ENCODE results near the gene CES4A.
"Not testable (repeated sequence)": the region's sequence is repeated elsewhere in the genome, so short reads cannot be mapped to it uniquely, and the experiment has no call there.

Gene CES4A

GRCh38 chr16:66958857-66959703 lies 29.3 kb upstream of the CES4A start:
- DNase-seq = no peak

- no peak for DNase-seq
These were observed 28.7 kb upstream of the CES4A start for GRCh38 chr16:66959704-66960161.

- no peak for DNase-seq
These were observed 28.1 kb upstream of the CES4A start for GRCh38 chr16:66960270-66960669.

- peak; percentile 75 for DNase-seq
These were observed 27.2 kb upstream of the CES4A start, which contains the start of gene CES3 for GRCh38 chr16:66961065-66961744. Gene CES3 (plus strand): TSS chr16:66961266. CDS start chr16:66961308, 42 bp downstream.

DNA sequence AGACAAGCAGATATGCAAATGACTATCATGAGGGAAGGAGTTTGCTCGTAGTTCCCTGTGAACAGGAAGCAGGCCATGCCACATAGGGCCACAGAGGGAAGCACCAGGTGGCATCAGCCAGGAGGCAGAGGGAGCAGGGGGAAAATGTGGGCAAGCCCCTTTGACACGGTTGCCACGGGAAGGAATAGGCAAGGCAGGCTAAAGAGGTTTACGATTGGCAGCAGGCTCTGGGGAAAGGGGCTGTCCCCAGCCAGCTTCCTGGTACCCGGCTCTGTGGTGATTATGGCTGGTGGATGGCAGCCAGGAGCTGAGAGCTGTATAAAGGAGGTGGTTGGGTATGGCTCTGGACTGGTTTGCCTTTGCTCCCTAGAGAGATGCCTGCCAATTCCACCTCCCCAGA lies 26.5 kb upstream of the CES4A start:
- DNase-seq = peak; percentile 83

DNA sequence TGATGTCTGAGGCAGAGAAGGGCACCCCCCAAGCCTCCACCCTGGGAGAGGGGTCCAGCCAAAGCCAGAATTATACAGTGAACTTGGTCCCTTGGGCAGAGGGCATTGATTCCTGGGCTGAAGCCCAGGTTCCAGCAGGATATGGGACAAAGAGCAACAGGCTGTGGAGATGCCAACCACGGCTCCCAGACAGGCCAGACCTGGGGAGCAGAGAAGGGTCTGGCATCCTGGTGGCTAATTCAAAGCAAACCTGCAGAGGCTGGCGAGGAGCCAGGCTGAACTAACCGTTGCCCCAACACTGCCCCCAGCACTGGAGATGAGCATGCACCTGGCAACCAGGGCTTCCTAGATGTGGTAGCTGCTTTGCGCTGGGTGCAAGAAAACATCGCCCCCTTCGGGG lies 24.3 kb upstream of the CES4A start:
- no peak for DNase-seq

DNA sequence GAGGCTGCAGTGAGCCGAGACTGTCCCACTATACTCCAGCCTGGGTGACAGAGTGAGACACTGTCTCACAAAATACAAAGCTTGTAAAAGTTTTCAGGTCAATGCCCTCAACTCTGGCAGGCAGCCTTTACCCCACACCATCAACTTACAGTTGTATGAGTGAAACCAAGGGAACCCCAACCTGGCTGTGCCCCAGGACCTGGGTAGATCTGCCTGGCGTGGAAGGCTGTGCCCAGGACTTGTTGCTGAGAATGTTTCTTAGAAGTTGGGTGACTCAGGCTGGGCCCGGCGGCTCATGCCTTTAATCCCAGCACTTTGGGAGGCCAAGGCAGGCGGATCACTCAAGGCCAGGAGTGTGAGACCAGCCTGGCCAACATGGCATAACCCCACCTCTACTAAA lies 19.5 kb upstream of the CES4A start:
- DNase-seq = no peak

DNA sequence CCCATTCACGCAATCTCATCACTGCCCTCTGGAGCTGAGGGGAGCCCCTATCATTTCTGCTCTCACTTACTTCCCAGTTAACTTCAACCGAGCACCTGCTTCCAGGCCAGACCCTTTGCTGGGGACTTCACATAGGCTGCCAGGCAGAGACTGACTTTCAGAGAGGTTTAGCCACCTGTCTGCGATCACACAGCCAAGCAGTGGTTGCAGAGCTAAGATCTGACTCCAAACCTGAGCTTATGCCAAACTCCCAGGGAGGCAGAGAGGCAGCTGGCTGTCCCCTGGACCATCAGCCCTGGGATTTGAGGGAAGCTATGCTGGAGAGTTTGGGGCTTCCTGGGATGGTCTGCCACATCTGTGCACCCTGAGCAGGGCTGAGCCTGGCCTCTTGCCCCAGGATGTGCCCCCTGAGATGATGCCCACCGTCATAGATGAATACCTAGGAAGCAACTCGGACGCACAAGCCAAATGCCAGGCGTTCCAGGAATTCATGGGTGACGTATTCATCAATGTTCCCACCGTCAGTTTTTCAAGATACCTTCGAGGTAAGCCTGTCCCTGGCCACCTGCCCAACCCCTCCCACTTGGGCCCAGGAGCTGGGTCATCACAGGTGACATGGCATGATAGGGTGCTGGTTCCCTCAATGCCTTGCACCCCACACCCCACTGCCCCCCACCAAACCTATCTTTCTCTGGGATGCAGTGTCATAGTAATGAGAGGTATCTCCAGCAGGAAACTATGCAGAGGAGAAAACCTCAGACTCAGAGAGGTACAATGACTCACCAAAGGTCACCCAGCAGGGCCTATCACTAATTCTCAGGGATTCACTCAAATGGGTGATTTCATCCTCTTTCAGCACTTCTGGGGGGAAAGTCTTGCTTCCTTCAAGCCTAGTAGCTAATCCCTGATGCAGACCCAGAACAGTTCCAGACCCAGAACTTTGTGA lies 17.3 kb upstream of the CES4A start:
- no peak for DNase-seq

DNA sequence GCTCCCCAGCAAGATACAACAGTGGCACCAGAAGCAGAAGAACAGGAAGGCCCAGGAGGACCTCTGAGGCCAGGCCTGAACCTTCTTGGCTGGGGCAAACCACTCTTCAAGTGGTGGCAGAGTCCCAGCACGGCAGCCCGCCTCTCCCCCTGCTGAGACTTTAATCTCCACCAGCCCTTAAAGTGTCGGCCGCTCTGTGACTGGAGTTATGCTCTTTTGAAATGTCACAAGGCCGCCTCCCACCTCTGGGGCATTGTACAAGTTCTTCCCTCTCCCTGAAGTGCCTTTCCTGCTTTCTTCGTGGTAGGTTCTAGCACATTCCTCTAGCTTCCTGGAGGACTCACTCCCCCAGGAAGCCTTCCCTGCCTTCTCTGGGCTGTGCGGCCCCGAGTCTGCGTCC lies 15.4 kb upstream of the CES4A start:
- DNase-seq = no peak

- no peak for DNase-seq
These were observed 14.7 kb upstream of the CES4A start for GRCh38 chr16:66973716-66974115.

DNA sequence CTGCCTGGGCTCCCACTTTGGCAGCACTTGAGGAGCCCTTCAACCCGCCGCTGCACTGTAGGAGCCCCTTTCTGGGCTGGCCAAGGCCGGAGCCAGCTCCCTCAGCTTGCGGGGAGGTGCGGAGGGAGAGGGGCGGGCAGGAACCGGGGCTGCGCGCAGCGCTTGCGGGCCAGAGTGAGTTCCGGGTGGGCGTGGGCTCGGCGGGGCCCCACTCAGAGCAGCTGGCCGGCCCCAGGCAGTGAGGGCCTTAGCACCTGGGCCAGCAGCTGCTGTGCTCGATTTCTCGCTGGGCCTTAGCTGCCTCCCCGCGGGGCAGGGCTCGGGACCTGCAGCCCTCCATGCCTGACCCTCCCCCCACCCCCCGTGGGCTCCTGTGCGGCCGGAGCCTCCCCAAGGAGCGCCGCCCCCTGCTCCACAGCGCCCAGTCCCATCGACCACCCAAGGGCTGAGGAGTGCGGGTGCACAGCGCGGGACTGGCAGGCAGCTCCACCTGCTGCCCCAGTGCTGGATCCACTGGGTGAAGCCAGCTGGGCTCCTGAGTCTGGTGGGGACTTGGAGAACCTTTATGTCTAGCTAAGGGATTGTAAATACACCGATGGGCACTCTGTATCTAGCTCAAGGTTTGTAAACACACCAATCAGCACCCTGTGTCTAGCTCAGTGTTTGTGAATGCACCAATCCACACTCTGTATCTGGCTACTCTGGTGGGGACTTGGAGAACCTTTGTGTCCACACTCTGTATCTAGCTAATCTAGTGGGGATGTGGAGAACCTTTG lies 14.0 kb upstream of the CES4A start:
- not testable (repeated sequence) for DNase-seq

- DNase-seq = peak; percentile 54
These were observed 13.5 kb upstream of the CES4A start for GRCh38 chr16:66974932-66975246.

DNA sequence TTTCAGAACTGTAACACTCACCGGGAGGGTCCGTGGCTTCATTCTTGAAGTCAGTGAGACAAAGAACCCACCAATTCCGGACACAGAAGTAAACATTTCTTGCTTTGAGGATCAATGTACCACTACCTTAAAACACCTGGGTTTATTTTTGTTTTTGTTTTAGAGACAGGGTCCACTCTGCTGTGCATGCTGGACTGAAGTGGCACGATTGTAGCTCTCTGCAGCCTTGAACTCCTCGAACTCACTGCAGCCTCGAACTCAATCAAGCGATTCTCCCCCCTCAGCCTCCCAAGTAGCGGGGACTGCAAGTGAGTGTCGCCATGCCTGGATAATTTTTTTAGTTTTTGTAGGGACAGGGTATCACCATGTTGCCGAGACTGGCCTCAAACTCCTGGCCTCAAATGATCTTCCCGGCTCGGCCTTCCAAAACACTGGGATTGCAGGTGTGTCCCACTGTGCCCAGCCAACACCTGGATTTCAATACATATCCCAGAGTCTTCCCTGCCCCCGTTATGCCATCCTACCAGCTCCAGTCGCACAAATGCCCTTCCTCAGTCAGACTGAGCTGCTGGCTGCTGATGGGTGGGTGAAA lies 13.0 kb upstream of the CES4A start:
- no peak for DNase-seq

GRCh38 chr16:66976746-66977145 lies 11.6 kb upstream of the CES4A start:
- no peak for DNase-seq

DNA sequence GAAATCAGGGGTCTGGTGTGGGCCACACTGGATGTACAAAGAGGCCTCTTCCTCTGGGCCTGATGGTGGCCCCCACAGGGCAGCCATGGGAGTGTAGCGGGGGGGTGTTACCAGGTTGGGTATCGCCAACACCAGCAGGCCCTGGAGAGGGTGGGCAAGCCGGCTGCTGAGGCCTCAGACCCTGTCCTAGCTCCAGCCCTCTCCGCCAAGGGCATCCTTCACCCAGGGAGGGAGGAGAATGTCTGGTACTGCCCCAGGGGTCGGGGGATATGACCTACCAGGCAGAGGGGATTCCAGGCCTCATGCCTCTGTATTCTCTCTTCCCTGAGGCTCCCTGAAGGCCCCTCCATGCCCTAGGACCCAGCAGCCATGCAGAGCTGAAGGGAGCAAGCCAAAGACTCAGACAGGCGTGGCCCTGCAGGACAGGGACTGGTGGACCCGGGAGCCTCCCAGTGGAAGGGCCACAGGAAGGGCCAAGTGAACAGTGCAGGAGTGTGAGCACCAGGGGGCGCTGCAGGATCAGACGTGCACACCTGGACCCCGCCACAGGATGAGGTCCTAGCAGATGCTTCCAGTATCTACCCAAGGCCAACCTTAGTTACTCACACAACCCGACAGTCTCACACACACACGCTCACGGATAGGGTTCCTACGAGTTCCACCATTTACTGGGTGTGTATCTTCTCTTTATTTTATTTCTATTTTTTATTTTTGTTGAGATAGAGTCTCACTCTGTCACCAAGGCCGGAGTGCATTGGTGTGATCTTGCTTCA lies 10.9 kb upstream of the CES4A start:
- DNase-seq = peak; percentile 67

DNA sequence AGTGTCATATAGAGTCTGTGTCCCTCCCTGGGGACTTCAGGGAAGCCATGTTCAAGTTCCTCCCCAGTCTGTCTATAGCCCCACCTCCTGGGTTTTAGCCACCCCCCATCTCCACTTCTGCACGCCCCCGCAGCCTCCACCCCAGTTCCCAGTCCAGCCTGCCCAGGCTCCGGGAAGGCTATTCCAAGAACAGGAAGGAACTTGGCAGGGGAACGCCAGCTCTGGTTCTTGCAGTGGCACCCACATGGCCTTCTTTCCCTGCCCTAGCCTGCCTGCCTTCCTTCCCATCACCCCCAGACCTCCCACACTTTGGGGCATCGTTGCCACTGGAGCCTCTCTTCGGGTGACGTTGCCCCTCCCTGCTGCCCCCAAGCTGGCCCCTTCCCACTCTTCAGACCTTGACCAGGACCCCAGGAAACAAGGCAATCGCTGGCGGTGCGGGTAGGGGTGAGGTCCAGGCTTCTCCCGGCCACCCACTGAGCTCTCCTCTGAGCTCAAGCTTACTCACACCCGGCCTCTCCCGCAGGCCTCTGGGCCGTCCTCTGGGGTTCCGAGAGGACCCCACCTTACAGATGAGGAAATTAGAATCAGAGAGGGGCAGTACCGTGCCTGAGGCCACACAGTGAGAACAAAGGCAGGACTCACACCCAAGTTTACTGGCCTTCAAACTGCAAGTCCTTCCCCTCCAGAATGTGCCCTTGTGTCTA lies 9.2 kb upstream of the CES4A start:
- DNase-seq = no peak

DNA sequence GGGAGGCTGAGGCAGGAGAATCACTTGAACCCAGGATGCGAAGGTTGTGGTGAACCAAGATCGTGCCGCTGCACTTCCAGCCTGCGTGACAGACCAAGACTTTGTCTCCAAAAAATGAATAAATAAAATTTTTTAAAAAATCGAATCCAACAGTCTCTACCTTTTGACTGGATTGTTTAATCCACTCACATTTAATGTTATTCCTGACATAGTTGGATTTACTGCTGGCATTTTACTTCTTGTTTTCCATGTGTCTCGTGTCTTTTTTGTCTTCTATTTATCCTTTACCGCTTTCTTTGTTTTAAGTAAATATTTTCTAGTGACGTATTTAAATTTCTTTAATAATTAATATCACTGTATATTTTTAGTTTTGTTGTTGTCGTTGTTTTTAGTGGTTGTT lies 5.4 kb upstream of the CES4A start:
- no peak for DNase-seq

DNA sequence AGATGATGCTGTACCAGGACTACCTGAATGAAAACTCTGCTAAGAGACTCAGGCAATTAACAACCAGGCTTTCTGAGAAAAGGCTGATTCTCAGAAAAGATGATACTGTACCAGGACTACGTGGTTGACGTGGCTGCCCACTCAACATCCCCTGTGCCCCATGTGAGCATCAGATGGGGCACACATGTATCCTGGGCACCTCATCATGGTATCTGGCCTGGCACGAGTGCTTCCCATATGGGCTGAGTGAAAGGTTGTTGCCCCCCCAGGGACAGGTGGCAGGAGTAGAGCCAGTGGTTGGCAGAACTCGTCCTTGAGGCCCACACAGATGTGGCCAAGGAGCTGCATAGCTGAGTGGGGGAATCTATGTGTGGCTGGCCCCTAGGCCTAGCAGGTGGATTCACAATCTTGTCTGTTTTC lies 3.5 kb upstream of the CES4A start:
- DNase-seq = no peak

DNA sequence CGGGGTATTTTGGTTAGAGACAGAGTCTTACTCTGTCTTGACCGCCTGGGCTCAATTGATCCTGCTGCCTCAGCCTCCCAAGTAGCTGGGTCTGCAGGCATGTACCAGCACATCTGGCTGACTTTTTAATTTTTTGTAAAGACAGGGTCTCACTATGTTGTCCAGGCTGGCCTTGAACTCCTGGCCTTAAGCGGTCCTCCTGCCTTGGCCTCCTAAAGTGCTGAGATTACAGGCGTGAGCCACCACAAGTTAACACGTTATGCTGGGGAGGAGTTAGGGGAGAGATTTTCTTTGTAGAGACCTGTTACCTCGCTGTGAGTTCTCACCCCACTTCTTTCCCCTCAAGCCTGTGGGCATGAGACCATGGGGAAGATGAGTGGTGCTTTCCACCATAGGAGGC lies 1.8 kb upstream of the CES4A start:
- no peak for DNase-seq

DNA sequence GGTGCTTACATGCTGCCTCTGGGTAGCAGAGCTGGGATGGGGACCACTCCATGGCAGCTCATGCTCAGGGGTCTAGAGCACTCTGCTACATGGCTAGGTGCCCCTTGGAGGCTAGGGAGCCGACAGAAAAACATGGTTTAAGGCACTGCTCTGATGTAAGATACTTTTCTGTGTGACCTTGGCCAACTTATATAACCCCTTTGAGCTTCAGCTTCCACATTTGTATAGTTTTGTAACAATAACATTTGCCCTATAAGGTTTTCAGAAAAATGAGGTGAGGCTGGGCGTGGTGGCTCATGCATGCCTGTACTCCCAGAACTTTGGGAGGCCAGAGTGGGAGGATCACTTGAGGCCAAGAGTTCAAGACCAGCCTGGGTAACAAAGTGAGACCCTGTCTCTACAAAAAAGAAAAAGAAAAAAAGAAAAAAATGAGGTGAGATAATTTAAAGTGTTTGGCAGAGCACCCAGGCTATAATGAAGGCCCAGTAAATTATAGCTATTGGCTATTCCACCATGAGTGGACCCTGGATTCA lies 3.2 kb downstream of the CES4A start:
- no peak for DNase-seq

Data from DMS153 (cell line).